ENCODE measurements around the gene COG7. TPM values are rescaled to one million over a fixed set of nuclear protein-coding genes. Genes with fewer than 3 reads are reported as not detected.
"Not testable (repeated sequence)": the region's sequence is repeated elsewhere in the genome, so short reads cannot be mapped to it uniquely, and the experiment has no call there.

Gene COG7
- polyA plus RNA-seq, 1 donor, result 23.1 TPM

- Histone ChIP-seq H3K36me3 (ENCODE audit: control insufficient read depth, insufficient read depth, low read length) (peaks cover 47% of the 10 kb centered on the region), H3K27me3 (ENCODE audit: control insufficient read depth, insufficient read depth, low read length) (no peaks in the 10 kb centered on the region), H3K9me3 (ENCODE audit: control insufficient read depth, low read depth, low read length) (no peaks in the 10 kb centered on the region), H3K4me1 (ENCODE audit: control insufficient read depth, insufficient read depth, low read length) (peaks cover 34% of the 10 kb centered on the region), H3K27ac (ENCODE audit: low read length) (no peak overlapping the region), H3K4me3 (ENCODE audit: low read length) (no peak overlapping the region)
- DNase-seq, result no peak
- no CpG with 5 or more reads among the region's 4 CpGs for WGBS (ENCODE audit: insufficient coverage, low lambda C conversion rate)
Measured at GRCh38 chr16:23495671-23496070, 42.7 kb upstream of the COG7 start.

- H3K4me1 ChIP-seq (ENCODE audit: control insufficient read depth, insufficient read depth, low read length), result peaks cover 20% of the 10 kb centered on the region
- no peak overlapping the region for H3K27ac ChIP-seq (ENCODE audit: low read length)
- no peaks in the 10 kb centered on the region for H3K27me3 ChIP-seq (ENCODE audit: control insufficient read depth, insufficient read depth, low read length)
- H3K4me3 ChIP-seq (ENCODE audit: low read length), result no peak overlapping the region
- H3K9me3 ChIP-seq (ENCODE audit: control insufficient read depth, low read depth, low read length), result no peaks in the 10 kb centered on the region
- no peak for DNase-seq
- WGBS (ENCODE audit: insufficient coverage, low lambda C conversion rate), result no CpG with 5 or more reads among the region's 11 CpGs
- H3K36me3 ChIP-seq (ENCODE audit: control insufficient read depth, insufficient read depth, low read length), result peaks cover 59% of the 10 kb centered on the region
Measured at GRCh38 chr16:23494188-23494587, 41.2 kb upstream of the COG7 start.

GRCh38 chr16:23491490-23492391, 38.8 kb upstream of the COG7 start:
- Histone ChIP-seq H3K36me3 (ENCODE audit: control insufficient read depth, insufficient read depth, low read length) (peaks cover 81% of the 10 kb centered on the region), H3K27ac (ENCODE audit: low read length) (no peak overlapping the region), H3K27me3 (ENCODE audit: control insufficient read depth, insufficient read depth, low read length) (no peaks in the 10 kb centered on the region), H3K9me3 (ENCODE audit: control insufficient read depth, low read depth, low read length) (no peaks in the 10 kb centered on the region), H3K4me3 (ENCODE audit: low read length) (no peak overlapping the region), H3K4me1 (ENCODE audit: control insufficient read depth, insufficient read depth, low read length) (peaks cover 2% of the 10 kb centered on the region)
- no peak for DNase-seq
- whole genome bisulfite sequencing (ENCODE audit: insufficient coverage, low lambda C conversion rate), result 82% methylated on average over 2 of the region's 14 CpGs

- H3K9me3 ChIP-seq (ENCODE audit: control insufficient read depth, low read depth, low read length), result no peaks in the 10 kb centered on the region
- peaks cover 85% of the 10 kb centered on the region for H3K36me3 ChIP-seq (ENCODE audit: control insufficient read depth, insufficient read depth, low read length)
- no peaks in the 10 kb centered on the region for H3K27me3 ChIP-seq (ENCODE audit: control insufficient read depth, insufficient read depth, low read length)
- no peak overlapping the region for H3K4me3 ChIP-seq (ENCODE audit: low read length)
- H3K4me1 ChIP-seq (ENCODE audit: control insufficient read depth, insufficient read depth, low read length), result no peaks in the 10 kb centered on the region
- 80% methylated on average over 2 of the region's 5 CpGs for WGBS (ENCODE audit: insufficient coverage, low lambda C conversion rate)
- H3K27ac ChIP-seq (ENCODE audit: low read length), result no peak overlapping the region
- DNase-seq, result no peak
Measured at GRCh38 chr16:23486480-23486879, 33.5 kb upstream of the COG7 start.

- Histone ChIP-seq H3K4me3 (ENCODE audit: low read length) (no peak overlapping the region), H3K9me3 (ENCODE audit: control insufficient read depth, low read depth, low read length) (no peaks in the 10 kb centered on the region), H3K4me1 (ENCODE audit: control insufficient read depth, insufficient read depth, low read length) (no peaks in the 10 kb centered on the region), H3K27ac (ENCODE audit: low read length) (no peak overlapping the region), H3K27me3 (ENCODE audit: control insufficient read depth, insufficient read depth, low read length) (no peaks in the 10 kb centered on the region), H3K36me3 (ENCODE audit: control insufficient read depth, insufficient read depth, low read length) (peaks cover 85% of the 10 kb centered on the region)
- WGBS (ENCODE audit: insufficient coverage, low lambda C conversion rate), result no CpG with 5 or more reads among the region's 8 CpGs
- no peak for DNase-seq
Measured at GRCh38 chr16:23485841-23486240, 32.9 kb upstream of the COG7 start.

- no peak overlapping the region for H3K27ac ChIP-seq (ENCODE audit: low read length)
- no peaks in the 10 kb centered on the region for H3K4me1 ChIP-seq (ENCODE audit: control insufficient read depth, insufficient read depth, low read length)
- WGBS (ENCODE audit: insufficient coverage, low lambda C conversion rate), result no CpG with 5 or more reads among the region's 2 CpGs
- no peaks in the 10 kb centered on the region for H3K27me3 ChIP-seq (ENCODE audit: control insufficient read depth, insufficient read depth, low read length)
- peaks cover 89% of the 10 kb centered on the region for H3K36me3 ChIP-seq (ENCODE audit: control insufficient read depth, insufficient read depth, low read length)
- no peak overlapping the region for H3K4me3 ChIP-seq (ENCODE audit: low read length)
- no peaks in the 10 kb centered on the region for H3K9me3 ChIP-seq (ENCODE audit: control insufficient read depth, low read depth, low read length)
- DNase-seq, result peak in 1 of 2 donors; percentile 43
Measured at GRCh38 chr16:23485257-23485614, 32.2 kb upstream of the COG7 start.

- 80% methylated on average over 2 of the region's 8 CpGs for WGBS (ENCODE audit: insufficient coverage, low lambda C conversion rate)
- H3K36me3 ChIP-seq (ENCODE audit: control insufficient read depth, insufficient read depth, low read length), result peaks cover 89% of the 10 kb centered on the region
Measured at GRCh38 chr16:23484510-23485256, 31.7 kb upstream of the COG7 start.

GRCh38 chr16:23483492-23483891, 30.5 kb upstream of the COG7 start:
- not testable (repeated sequence) for H3K27me3 ChIP-seq (ENCODE audit: control insufficient read depth, insufficient read depth, low read length); H3K27ac ChIP-seq (ENCODE audit: low read length); H3K9me3 ChIP-seq (ENCODE audit: control insufficient read depth, low read depth, low read length); H3K4me1 ChIP-seq (ENCODE audit: control insufficient read depth, insufficient read depth, low read length); H3K4me3 ChIP-seq (ENCODE audit: low read length); DNase-seq
- no CpG with 5 or more reads among the region's 8 CpGs for WGBS (ENCODE audit: insufficient coverage, low lambda C conversion rate)
- peaks cover 89% of the 10 kb centered on the region for H3K36me3 ChIP-seq (ENCODE audit: control insufficient read depth, insufficient read depth, low read length)

More at GRCh38 chr16:23484510-23485256, 31.7 kb upstream of the COG7 start:
- Histone ChIP-seq H3K9me3 (ENCODE audit: control insufficient read depth, low read depth, low read length) (no peaks in the 10 kb centered on the region), H3K27me3 (ENCODE audit: control insufficient read depth, insufficient read depth, low read length) (no peaks in the 10 kb centered on the region), H3K4me3 (ENCODE audit: low read length) (no peak overlapping the region), H3K27ac (ENCODE audit: low read length) (no peak overlapping the region), H3K4me1 (ENCODE audit: control insufficient read depth, insufficient read depth, low read length) (no peaks in the 10 kb centered on the region)
- DNase-seq, result no peak

DNA sequence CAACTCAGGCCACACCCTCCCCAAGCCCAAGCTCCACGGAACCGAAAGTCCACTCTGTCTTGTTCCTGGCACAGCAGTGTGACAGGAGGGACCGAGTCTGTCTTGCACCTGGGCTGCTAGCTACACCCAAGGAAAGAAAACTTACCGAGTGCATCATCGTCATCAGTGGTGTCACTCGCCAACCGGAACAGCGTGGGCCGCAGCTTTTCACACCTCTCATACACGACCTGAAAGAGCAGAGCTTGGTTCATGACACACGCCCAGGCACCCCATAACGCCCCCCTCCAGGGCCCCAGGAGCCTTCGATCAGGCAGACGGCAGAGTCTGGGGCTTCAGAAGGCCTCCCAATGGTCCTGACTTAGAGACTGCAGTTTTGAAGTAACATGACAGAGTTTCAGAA, 29.8 kb upstream of the COG7 start:
- H3K9me3 ChIP-seq (ENCODE audit: control insufficient read depth, low read depth, low read length), result no peaks in the 10 kb centered on the region
- no peak overlapping the region for H3K27ac ChIP-seq (ENCODE audit: low read length)
- WGBS (ENCODE audit: insufficient coverage, low lambda C conversion rate), result no CpG with 5 or more reads among the region's 14 CpGs
- H3K4me3 ChIP-seq (ENCODE audit: low read length), result no peak overlapping the region
- H3K36me3 ChIP-seq (ENCODE audit: control insufficient read depth, insufficient read depth, low read length), result peaks cover 87% of the 10 kb centered on the region
- no peaks in the 10 kb centered on the region for H3K4me1 ChIP-seq (ENCODE audit: control insufficient read depth, insufficient read depth, low read length)
- DNase-seq, result no peak
- H3K27me3 ChIP-seq (ENCODE audit: control insufficient read depth, insufficient read depth, low read length), result no peaks in the 10 kb centered on the region

GRCh38 chr16:23480257-23480656, 27.3 kb upstream of the COG7 start:
- Histone ChIP-seq H3K27ac (ENCODE audit: low read length) (no peak overlapping the region), H3K9me3 (ENCODE audit: control insufficient read depth, low read depth, low read length) (no peaks in the 10 kb centered on the region), H3K4me3 (ENCODE audit: low read length) (no peak overlapping the region), H3K36me3 (ENCODE audit: control insufficient read depth, insufficient read depth, low read length) (peaks cover 82% of the 10 kb centered on the region), H3K4me1 (ENCODE audit: control insufficient read depth, insufficient read depth, low read length) (no peaks in the 10 kb centered on the region), H3K27me3 (ENCODE audit: control insufficient read depth, insufficient read depth, low read length) (no peaks in the 10 kb centered on the region)
- WGBS (ENCODE audit: insufficient coverage, low lambda C conversion rate), result no CpG with 5 or more reads among the region's 4 CpGs
- no peak for DNase-seq

Measured in large intestine (tissue), 3 donors.